ENCODE measurements around the gene MAGI1. TPM values are rescaled to one million over a fixed set of nuclear protein-coding genes. Genes with fewer than 3 reads are reported as not detected.
A peak's percentile ranks its signal among the peaks of the same experiment; 100 is the strongest.

Gene MAGI1
- total RNA-seq, 1 donor from 2014 or later, result 39.1 TPM

- FAIRE-seq, result no peak
- no peak for DNase-seq (ENCODE audit: low spot score in 2 of 2)
These were observed 222.5 kb downstream of the MAGI1 start for GRCh38 chr3:65816208-65816607.

DNA sequence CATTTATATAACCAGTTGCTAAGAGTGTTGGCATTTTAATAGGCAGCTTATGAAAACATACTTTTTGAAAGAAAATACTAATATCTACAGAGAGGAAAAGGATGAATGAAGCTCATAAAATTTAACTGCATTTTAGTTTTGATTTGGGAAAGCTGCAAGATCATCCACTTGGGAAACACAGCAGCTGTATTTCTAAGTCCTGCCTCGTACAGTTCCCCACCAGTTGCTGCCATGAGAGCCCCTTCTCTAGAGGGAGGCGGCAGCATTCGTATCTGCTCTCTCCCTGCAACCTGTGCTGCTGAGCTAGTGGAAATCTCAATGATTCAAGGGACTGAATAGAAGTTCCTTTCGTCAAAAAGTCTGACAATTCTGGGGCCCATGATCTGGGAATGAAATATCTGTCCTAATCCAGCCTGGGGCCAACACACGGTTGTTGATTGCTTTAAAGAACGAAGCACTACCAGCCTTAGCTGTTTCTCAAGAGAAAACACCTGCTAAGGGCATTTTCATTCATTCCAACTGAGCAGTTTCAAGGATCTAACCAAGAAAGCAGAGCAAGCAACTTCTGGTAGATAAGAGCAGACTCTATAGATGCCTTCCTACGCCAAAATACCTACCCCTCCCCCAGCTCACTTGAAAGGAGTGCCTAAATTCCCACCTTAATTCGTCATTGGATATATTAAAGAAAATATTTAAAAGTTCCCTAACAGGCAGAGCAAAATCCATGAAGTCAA, 223.7 kb downstream of the MAGI1 start:
- DNase-seq (ENCODE audit: low spot score in 2 of 2), result no peak
- no peak for FAIRE-seq

DNA sequence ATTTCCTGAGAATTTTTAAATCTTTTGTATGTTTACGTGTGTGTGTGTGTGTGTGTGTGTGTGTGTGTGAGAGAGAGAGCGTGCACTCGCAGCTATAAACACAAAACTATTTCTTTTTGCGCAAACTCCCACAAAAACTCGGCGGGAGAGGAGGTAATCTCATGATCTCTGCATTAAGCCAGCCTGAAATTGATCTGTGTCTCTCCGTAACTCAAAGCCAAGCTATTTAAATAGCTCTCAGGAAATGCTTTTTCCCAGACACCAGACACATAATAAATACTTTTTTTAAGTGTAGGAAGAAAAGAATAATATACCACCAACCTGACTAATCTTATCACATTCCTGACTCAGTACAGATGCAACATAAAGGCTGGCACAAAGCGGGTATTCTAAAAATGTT, 226.8 kb downstream of the MAGI1 start:
- DNase-seq (ENCODE audit: low spot score in 2 of 2) (no peak), FAIRE-seq (no peak)

GRCh38 chr3:65811086-65811761, 227.5 kb downstream of the MAGI1 start:
- no peak for FAIRE-seq
- DNase-seq (ENCODE audit: low spot score in 2 of 2), result peak in 1 of 2 donors; percentile 12

- FAIRE-seq (no peak), DNase-seq (ENCODE audit: low spot score in 2 of 2) (no peak)
These were observed 228.4 kb downstream of the MAGI1 start for GRCh38 chr3:65810302-65810701.

DNA sequence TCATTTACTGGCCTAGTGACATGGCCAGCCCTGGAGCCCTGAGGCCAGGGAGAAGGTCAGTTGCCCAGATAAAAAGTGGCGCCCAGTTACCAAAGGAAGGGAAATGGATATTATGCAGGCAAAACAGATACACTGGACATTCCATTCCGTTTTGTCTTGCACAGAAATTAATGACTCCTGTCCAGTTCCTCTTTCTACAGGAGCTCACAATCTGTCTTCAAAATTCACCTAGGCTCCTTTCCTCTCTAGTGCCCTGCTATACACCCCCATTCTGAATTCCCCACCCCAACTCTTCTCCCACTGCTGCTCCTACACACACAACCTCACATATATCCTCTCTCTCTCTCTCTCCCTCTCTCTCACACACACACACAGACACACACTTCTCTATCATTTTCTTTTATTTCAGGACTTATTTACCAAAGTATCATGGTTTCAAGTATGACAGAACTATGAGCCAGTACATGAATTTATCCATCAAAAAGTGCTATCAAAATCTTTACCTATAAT, 229.0 kb downstream of the MAGI1 start:
- no peak for DNase-seq (ENCODE audit: low spot score in 2 of 2)
- FAIRE-seq, result no peak

- DNase-seq (ENCODE audit: low spot score in 2 of 2) (no peak), FAIRE-seq (no peak)
These were observed 229.9 kb downstream of the MAGI1 start for GRCh38 chr3:65808824-65809223.

GRCh38 chr3:65808407-65808806, 230.3 kb downstream of the MAGI1 start:
- DNase-seq (ENCODE audit: low spot score in 2 of 2) (no peak), FAIRE-seq (no peak)

DNA sequence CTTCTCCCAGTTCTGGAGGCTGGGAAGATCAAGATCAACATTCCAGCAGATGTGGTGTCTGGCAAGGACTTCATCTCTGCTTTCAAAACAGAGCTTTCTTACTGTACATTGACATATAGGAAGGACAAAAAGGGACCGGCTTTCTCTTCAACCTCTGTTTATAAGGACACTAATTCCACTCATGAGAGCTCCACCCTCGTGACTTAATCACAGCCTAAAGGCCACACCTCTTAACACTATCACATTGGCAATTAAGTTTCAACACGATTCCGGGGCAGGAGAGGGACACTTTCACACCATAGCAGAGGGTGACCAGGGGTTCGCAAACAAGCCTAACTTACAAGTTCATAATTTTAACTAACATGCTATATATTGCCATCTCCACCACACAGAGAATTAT, 231.5 kb downstream of the MAGI1 start:
- no peak for DNase-seq (ENCODE audit: low spot score in 2 of 2)
- no peak for FAIRE-seq

DNA sequence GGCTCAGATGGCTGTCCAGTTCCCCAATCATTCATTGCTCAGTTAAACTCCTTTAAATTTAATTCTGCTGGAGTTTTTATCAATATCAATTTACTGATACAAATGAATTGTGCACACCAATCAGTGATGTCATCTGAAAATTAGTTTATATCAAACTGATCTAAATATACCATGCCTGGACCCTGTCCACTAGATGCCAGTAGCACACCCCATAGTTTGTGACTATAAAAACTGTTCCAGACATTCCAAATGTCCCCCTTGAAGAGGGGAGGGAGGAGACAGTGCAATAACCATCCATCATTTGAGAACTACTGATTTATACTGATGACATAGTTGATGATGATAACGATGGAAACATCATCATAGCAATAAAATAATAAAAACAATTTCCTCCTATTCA, 232.1 kb downstream of the MAGI1 start:
- DNase-seq (ENCODE audit: low spot score in 2 of 2) (no peak), FAIRE-seq (no peak)

- FAIRE-seq, result no peak
These were observed 242.0 kb downstream of the MAGI1 start for GRCh38 chr3:65796676-65797075.

GRCh38 chr3:65795166-65795565, 243.6 kb downstream of the MAGI1 start:
- DNase-seq (ENCODE audit: low spot score in 2 of 2) (no peak), FAIRE-seq (no peak)

More at GRCh38 chr3:65796676-65797075, 242.0 kb downstream of the MAGI1 start:
- no peak for DNase-seq (ENCODE audit: low spot score in 2 of 2)

DNA sequence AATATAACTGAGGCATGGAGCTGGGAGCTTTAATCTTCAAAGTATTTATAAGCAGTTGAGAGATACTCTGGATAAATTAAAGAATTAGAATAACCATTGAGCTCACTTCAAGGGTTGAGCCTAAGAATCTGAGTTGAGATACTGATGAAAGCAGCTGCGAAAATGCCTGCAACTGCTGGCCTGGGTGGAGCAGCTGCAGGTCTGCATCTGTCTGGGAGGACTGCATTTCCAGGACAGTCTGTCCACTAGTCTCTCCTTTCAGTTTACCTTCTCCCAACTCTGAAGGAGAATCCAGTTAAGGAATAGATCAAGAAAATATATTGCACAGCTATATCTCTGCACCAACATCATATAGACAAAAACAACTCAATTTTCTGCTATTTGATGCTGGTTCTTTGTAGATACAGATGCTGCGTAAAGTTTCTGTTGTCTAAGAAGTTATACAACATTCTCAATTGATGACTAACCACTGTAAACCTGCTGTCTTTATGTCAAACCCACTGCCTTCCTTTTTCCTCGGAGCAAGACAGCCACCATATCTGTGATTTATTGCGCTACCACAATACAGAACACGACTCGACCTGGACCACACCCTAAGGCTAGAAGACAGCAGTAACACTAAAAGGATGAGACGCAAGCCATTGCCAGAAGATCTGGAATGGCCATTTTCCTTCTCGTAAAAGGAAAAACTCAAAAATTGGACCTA, 245.1 kb downstream of the MAGI1 start:
- FAIRE-seq (no peak), DNase-seq (ENCODE audit: low spot score in 2 of 2) (no peak)

DNA sequence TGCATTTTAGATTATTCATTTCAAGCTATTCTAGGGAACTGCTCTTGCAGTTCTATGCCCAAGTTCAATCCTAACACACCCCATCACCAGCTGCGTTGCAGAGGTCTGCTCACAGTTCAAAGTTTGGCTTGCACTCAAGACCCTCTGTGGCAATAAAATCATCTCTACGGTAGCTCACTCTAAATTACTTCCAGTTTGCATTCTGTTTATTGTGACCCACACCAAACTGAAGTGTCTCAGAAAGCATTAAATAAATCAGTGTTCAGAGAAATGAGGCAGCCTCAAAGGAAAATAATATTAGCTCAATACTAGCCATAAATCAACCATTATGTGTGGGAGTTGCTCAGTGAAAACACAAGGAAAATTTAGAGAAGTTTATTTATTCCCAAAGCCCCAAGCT, 250.3 kb downstream of the MAGI1 start:
- DNase-seq (ENCODE audit: low spot score in 2 of 2) (no peak), FAIRE-seq (no peak)

DNA sequence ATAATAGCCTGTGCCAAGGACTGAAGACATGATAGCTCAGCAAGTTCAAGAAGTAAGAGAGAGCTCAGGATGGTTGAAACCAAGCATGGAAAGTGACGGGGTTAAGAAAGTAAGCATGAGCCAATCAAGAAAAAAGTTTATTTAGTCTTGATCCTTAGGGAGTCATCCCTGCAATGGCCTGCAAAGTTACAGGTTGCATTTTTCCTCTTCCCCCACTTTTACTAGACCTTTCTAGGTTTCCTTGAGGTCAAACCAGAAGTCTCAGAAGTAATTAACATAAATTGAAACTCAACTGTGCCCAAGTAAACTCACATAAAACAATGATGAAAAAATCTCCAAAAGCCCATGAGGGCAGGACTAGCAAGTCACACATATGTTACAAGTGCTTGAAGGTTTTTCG, 250.9 kb downstream of the MAGI1 start:
- FAIRE-seq, result no peak

DNA sequence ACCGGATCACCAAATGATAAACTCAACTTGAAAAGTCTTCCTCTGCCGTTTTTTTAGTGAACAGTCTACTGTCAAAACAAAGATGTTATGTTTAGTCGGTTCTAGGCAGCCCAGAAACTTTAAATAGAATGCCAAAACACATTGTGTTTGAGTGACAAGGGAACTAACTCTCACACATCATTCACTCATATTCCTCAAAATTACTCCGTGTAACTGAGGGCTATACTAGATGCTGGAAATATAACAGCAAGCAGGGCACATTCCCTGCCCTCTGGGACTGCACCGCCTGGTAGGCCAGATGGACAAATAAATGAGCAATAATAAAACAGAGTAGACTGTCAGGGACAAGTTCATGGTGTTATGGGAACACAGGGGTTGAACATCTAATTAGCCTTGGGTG, 251.4 kb downstream of the MAGI1 start:
- DNase-seq (ENCODE audit: low spot score in 2 of 2), result no peak
- no peak for FAIRE-seq

More for the DNA sequence above, 250.9 kb downstream of the MAGI1 start:
- DNase-seq (ENCODE audit: low spot score in 2 of 2), result no peak

DNA sequence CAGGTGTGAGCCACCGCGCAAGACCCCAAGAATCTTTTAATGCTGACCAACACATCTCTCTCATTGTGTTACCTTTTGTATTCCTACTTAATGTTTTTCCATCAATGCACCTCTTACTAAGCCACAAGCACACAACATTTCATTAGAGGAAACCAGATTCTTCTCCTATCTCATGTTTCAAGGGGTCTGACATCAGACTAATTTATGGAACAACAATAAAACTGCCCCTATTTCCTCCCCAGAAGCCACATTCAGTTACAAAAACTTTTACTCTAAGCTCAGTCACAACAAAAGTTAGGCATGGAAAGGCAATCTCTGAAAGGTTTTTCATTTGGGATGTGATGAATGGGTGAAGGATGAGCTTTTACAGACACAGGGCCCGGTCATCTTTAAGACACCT, 251.8 kb downstream of the MAGI1 start:
- FAIRE-seq (no peak), DNase-seq (ENCODE audit: low spot score in 2 of 2) (no peak)

- DNase-seq (ENCODE audit: low spot score in 2 of 2) (peak in 1 of 2 donors; percentile 21), FAIRE-seq (peak; percentile 80)
These were observed 253.6 kb downstream of the MAGI1 start for GRCh38 chr3:65785065-65785645.

GRCh38 chr3:65783117-65783516, 255.6 kb downstream of the MAGI1 start:
- FAIRE-seq, result no peak

GRCh38 chr3:65781594-65781993, 257.1 kb downstream of the MAGI1 start:
- FAIRE-seq (no peak), DNase-seq (ENCODE audit: low spot score in 2 of 2) (no peak)

More at GRCh38 chr3:65783117-65783516, 255.6 kb downstream of the MAGI1 start:
- DNase-seq (ENCODE audit: low spot score in 2 of 2), result no peak

- no peak for FAIRE-seq
These were observed 259.3 kb downstream of the MAGI1 start for GRCh38 chr3:65779390-65779789.

More at GRCh38 chr3:65779390-65779789, 259.3 kb downstream of the MAGI1 start:
- DNase-seq (ENCODE audit: low spot score in 2 of 2), result no peak
